ENCODE data around the gene NUDT16L1. TPM values are rescaled to one million over a fixed set of nuclear protein-coding genes. Genes with fewer than 3 reads are reported as not detected.

The NUDT16L1 gene
- 26.2 and 28.9 TPM in 2 replicates for total RNA-seq
- long read RNA-seq, transcript NUDT16L1-201 (3 exons, 1,349 nt): major isoform, 26 of 27 reads
- long read RNA-seq, partial matches to known transcripts: 0 of 27 reads
- long read RNA-seq, other reads (novel, unspliced or antisense): 1 of 27 reads

- Mint-ChIP-seq H3K36me3 (ENCODE audit: unreplicated experiment) (peaks cover 8% of the 10 kb centered on the region), H3K9me3 (ENCODE audit: unreplicated experiment) (no peaks in the 10 kb centered on the region), H3K4me3 (ENCODE audit: unreplicated experiment) (peak within 1 kb of the TSS; percentile 80), H3K4me1 (ENCODE audit: unreplicated experiment) (peaks cover 15% of the 10 kb centered on the region), H3K27ac (ENCODE audit: unreplicated experiment) (peak within 1 kb of the TSS; percentile 67), H3K27me3 (ENCODE audit: unreplicated experiment) (no peaks in the 10 kb centered on the region)
- peak; percentile 51 for TF ChIP-seq CTCF (IDR thresholded peaks at IDR 0.05)
- peak; percentile 99 for DNase-seq (ENCODE audit: extremely low spot score, unreplicated experiment)
Measured at GRCh38 chr16:4693296-4693955, at the start of gene NUDT16L1. TSS of gene NUDT16L1 (plus strand) at chr16:4693562. CDS start at chr16:4693727, 165 bp downstream.

DNA sequence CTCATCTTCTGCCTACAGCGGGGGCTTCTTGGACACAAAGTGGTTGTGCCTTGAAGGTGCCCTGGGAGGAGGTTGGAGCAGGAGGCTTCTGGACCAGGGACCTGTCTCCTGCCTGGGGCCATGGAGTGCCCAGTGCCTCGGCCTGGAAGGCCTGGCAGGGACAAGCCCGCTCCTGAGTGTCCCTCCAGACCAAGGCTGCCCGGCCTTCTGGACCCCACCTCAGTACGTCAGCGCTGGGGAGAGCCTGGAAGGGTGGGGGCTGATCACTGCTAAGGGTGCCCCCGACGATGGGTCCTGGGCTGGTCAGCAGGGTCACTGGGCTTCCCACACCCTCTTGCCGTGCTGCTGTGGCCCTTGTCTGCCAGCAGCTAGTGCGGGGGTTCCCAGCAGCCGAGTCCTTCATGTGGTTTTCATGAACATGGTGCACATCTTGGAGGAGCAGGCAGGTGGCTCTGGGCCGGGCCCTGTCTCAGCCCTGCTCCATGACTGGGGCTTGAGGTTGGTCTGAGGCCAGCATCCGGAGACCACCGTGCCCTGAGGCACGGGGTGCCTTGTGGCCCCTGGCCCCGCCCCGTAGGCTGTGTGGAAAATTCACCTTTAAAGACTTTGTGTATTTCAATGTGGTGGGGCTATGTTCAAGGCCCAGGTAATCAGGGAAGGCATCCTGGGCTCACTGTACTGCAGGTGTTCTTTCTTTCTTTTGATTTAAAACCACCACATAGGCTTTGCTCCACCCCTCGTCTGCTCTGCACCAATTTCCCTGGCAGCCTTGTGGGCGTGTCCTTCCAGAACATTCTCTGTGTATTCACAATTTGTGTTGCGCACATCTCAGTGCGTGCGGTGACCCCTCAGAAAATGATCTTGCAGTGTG is 46.4 kb upstream of the NUDT16L1 start:
- no peaks in the 10 kb centered on the region for H3K27me3 Mint-ChIP-seq (ENCODE audit: unreplicated experiment)
- no peak overlapping the region for H3K27ac Mint-ChIP-seq (ENCODE audit: unreplicated experiment)
- H3K9me3 Mint-ChIP-seq (ENCODE audit: unreplicated experiment): no peaks in the 10 kb centered on the region
- no peak overlapping the region for H3K4me3 Mint-ChIP-seq (ENCODE audit: unreplicated experiment)
- peaks cover 17% of the 10 kb centered on the region for H3K36me3 Mint-ChIP-seq (ENCODE audit: unreplicated experiment)
- H3K4me1 Mint-ChIP-seq (ENCODE audit: unreplicated experiment): no peaks in the 10 kb centered on the region
- DNase-seq (ENCODE audit: extremely low spot score, unreplicated experiment): no peak
- no peak for TF ChIP-seq CTCF (IDR thresholded peaks at IDR 0.05)

GRCh38 chr16:4647644-4647980 is 45.8 kb upstream of the NUDT16L1 start:
- H3K4me3 Mint-ChIP-seq (ENCODE audit: unreplicated experiment): no peak overlapping the region
- no peaks in the 10 kb centered on the region for H3K9me3 Mint-ChIP-seq (ENCODE audit: unreplicated experiment)
- H3K27ac Mint-ChIP-seq (ENCODE audit: unreplicated experiment): no peak overlapping the region
- H3K36me3 Mint-ChIP-seq (ENCODE audit: unreplicated experiment): peaks cover 17% of the 10 kb centered on the region
- TF ChIP-seq CTCF (IDR thresholded peaks at IDR 0.05): no peak
- H3K4me1 Mint-ChIP-seq (ENCODE audit: unreplicated experiment): no peaks in the 10 kb centered on the region
- no peaks in the 10 kb centered on the region for H3K27me3 Mint-ChIP-seq (ENCODE audit: unreplicated experiment)
- no peak for DNase-seq (ENCODE audit: extremely low spot score, unreplicated experiment)

- TF ChIP-seq CTCF (IDR thresholded peaks at IDR 0.05): no peak
- Mint-ChIP-seq H3K27me3 (ENCODE audit: unreplicated experiment) (no peaks in the 10 kb centered on the region), H3K4me1 (ENCODE audit: unreplicated experiment) (no peaks in the 10 kb centered on the region), H3K4me3 (ENCODE audit: unreplicated experiment) (no peak overlapping the region), H3K9me3 (ENCODE audit: unreplicated experiment) (no peaks in the 10 kb centered on the region), H3K27ac (ENCODE audit: unreplicated experiment) (no peak overlapping the region), H3K36me3 (ENCODE audit: unreplicated experiment) (peaks cover 22% of the 10 kb centered on the region)
- no peak for DNase-seq (ENCODE audit: extremely low spot score, unreplicated experiment)
Measured at GRCh38 chr16:4648917-4649316, 44.4 kb upstream of the NUDT16L1 start.

Data from osteocyte (in vitro differentiated cells).